HUDEP-2 (cell line): ENCODE results near the gene KRABD2.
"Not testable (repeated sequence)": the region's sequence is repeated elsewhere in the genome, so short reads cannot be mapped to it uniquely, and the experiment has no call there.

Source experiments
- DNase-seq, 76 experiments: peaks; one replicate each; lab custom pipeline; 2025; ENCODE audit not compliant: unreplicated experiment in 76 of 76; lab: John Stamatoyannopoulos, UW

The KRABD2 gene

GRCh38 chr17:8376271-8377067 lies at the start of gene KRABD2:
KRABD2 (minus strand) TSS chr17:8376704.
- DNase-seq, result peak in 74 of 76 experiments; percentile 37 to 93 (median 82)

GRCh38 chr17:8421571-8421970 lies 45.1 kb upstream of the KRABD2 start:
- DNase-seq, result no peak

- peak in 73 of 76 experiments; percentile 16 to 93 (median 73) for DNase-seq
Observed at GRCh38 chr17:8420041-8420934, 43.8 kb upstream of the KRABD2 start.

GRCh38 chr17:8419305-8419704 lies 42.8 kb upstream of the KRABD2 start:
- no peak for DNase-seq

- DNase-seq, result no peak
Observed at GRCh38 chr17:8418471-8418870, 42.0 kb upstream of the KRABD2 start.

- no peak for DNase-seq
Observed at GRCh38 chr17:8417806-8418205, 41.3 kb upstream of the KRABD2 start.

- DNase-seq, result no peak
Observed at GRCh38 chr17:8413938-8414337, 37.4 kb upstream of the KRABD2 start.

- DNase-seq, result no peak
Observed at GRCh38 chr17:8413328-8413727, 36.8 kb upstream of the KRABD2 start.

GRCh38 chr17:8412089-8412488 lies 35.6 kb upstream of the KRABD2 start:
- peak in 40 of 76 experiments; percentile 8 to 77 (median 39) for DNase-seq

GRCh38 chr17:8410883-8411238 lies 34.4 kb upstream of the KRABD2 start:
- no peak for DNase-seq

GRCh38 chr17:8409966-8410882 lies 33.7 kb upstream of the KRABD2 start:
- peak in 72 of 76 experiments; percentile 10 to 86 (median 68) for DNase-seq

- DNase-seq, result no peak
Observed at GRCh38 chr17:8408371-8408770, 31.9 kb upstream of the KRABD2 start.

GRCh38 chr17:8406174-8406573 lies 29.7 kb upstream of the KRABD2 start:
- no peak for DNase-seq

- DNase-seq, result no peak
Observed at GRCh38 chr17:8405499-8406016, 29.1 kb upstream of the KRABD2 start.

GRCh38 chr17:8402921-8403536 lies 26.5 kb upstream of the KRABD2 start:
- DNase-seq, result no peak

- DNase-seq, result no peak
Observed at GRCh38 chr17:8401107-8401506, 24.6 kb upstream of the KRABD2 start.

- DNase-seq, result no peak
Observed at GRCh38 chr17:8398980-8399379, 22.5 kb upstream of the KRABD2 start.

GRCh38 chr17:8397636-8398035 lies 21.1 kb upstream of the KRABD2 start, which contains the start of gene RNF222:
RNF222 (minus strand) TSS chr17:8397827; CDS start chr17:8393461, 4,366 bp downstream.
- DNase-seq, result no peak

GRCh38 chr17:8394497-8394896 lies 18.0 kb upstream of the KRABD2 start:
- not testable (repeated sequence) for DNase-seq
